A549 treated with AZD2906 at 1 μM for 4 hours (cell line): ENCODE data around the gene TMC7. TPM values are rescaled to one million over a fixed set of nuclear protein-coding genes. Genes with fewer than 3 reads are reported as not detected.

Experiments
- total RNA-seq: library from RNA; stranded (reverse); fragments of 200-300 nt; extraction: Qiagen RNA extraction; gene quantifications from 5 replicates; pipeline ENCODE4 v1.2.3, GENCODE V29; 2022

TMC7 gene
- total RNA-seq = 5.3 to 6.6 TPM (median 5.6 TPM) in 5 replicates

GRCh38 chr16:18983565-18984434 lies at the start of gene TMC7:
Gene TMC7, plus strand, starts transcription at chr16:18983934. Its CDS starts 130 bp downstream, at chr16:18984064.

GRCh38 chr16:19067349-19068236 lies 83.9 kb downstream of the TMC7 start, which contains the start of gene COQ7:
Gene COQ7, plus strand, starts transcription at chr16:19067614. Its CDS starts 51 bp downstream, at chr16:19067665.

Other genes starting within 250 kb of the TMC7 start
- gene RPS15A, start 193.6 kb upstream of the TMC7 start, total RNA-seq = 2,282 to 2,472 TPM (median 2,344 TPM) in 5 replicates
- gene ARL6IP1, start 182.4 kb upstream of the TMC7 start, total RNA-seq = 248 to 478 TPM (median 272 TPM) in 5 replicates
- gene SMG1, start 57.5 kb upstream of the TMC7 start, total RNA-seq = 14.4 to 21.4 TPM (median 19.2 TPM) in 5 replicates
- 22.6 to 26.4 TPM (median 23.4 TPM) in 5 replicates for gene COQ7, start 83.7 kb downstream of the TMC7 start, total RNA-seq
- 12.8 to 15.9 TPM (median 15.6 TPM) in 5 replicates for gene ITPRIPL2, start 130.0 kb downstream of the TMC7 start, total RNA-seq
- gene SYT17, start 184.3 kb downstream of the TMC7 start, total RNA-seq = 10.1 to 12.1 TPM (median 11.8 TPM) in 5 replicates